T-helper 2 cell treated with Interferon-gamma antibody and Interleukin-4, amounts not matched to agents 5 μg/mL and 100 μg/mL, for 36 hours (primary cell): ENCODE results near the gene FYB2.

Source experiments
- DNase-seq: peaks from one replicate; pipeline ENCODE4 v3.0.0; 2021; ENCODE audit warnings: low spot score
- H3K27ac Mint-ChIP-seq: one replicate; pipeline ENCODE4 v1.8.0; 2021; ENCODE audit warnings: mild to moderate bottlenecking, mixed read lengths
- H3K27me3 Mint-ChIP-seq: one replicate; pipeline ENCODE4 v1.8.0; 2021; ENCODE audit warnings: low read depth, mixed read lengths
- H3K36me3 Mint-ChIP-seq: one replicate; pipeline ENCODE4 v1.8.0; 2021; ENCODE audit warnings: low read depth, mixed read lengths
- H3K4me1 Mint-ChIP-seq: one replicate; pipeline ENCODE4 v1.8.0; 2021; ENCODE audit warnings: low read depth, mixed read lengths
- H3K4me3 Mint-ChIP-seq: one replicate; pipeline ENCODE4 v1.8.0; 2022; ENCODE audit warnings: mild to moderate bottlenecking, moderate library complexity, mixed read lengths
- H3K9me3 Mint-ChIP-seq: one replicate; pipeline ENCODE4 v1.8.0; 2021; ENCODE audit warnings: mixed read lengths

The FYB2 gene

GRCh38 chr1:56758794-56759193, 60.4 kb downstream of the FYB2 start:
- no peak for DNase-seq

GRCh38 chr1:56758135-56758534, 61.1 kb downstream of the FYB2 start:
- no peaks in the 10 kb centered on the region for H3K4me1 Mint-ChIP-seq
- DNase-seq: no peak

More at GRCh38 chr1:56758794-56759193, 60.4 kb downstream of the FYB2 start:
- peaks cover 1% of the 10 kb centered on the region for H3K27me3 Mint-ChIP-seq
- H3K9me3 Mint-ChIP-seq: no peaks in the 10 kb centered on the region
- H3K4me1 Mint-ChIP-seq: no peaks in the 10 kb centered on the region
- H3K4me3 Mint-ChIP-seq: no peak overlapping the region
- H3K27ac Mint-ChIP-seq: no peak overlapping the region
- no peaks in the 10 kb centered on the region for H3K36me3 Mint-ChIP-seq

GRCh38 chr1:56755911-56756310, 63.3 kb downstream of the FYB2 start:
- Mint-ChIP-seq H3K4me1 (no peaks in the 10 kb centered on the region), H3K36me3 (no peaks in the 10 kb centered on the region), H3K9me3 (no peaks in the 10 kb centered on the region), H3K27ac (no peak overlapping the region), H3K4me3 (no peak overlapping the region), H3K27me3 (no peaks in the 10 kb centered on the region)
- DNase-seq: no peak

More at GRCh38 chr1:56758135-56758534, 61.1 kb downstream of the FYB2 start:
- no peak overlapping the region for H3K27ac Mint-ChIP-seq
- H3K4me3 Mint-ChIP-seq: no peak overlapping the region
- no peaks in the 10 kb centered on the region for H3K36me3 Mint-ChIP-seq
- H3K27me3 Mint-ChIP-seq: peaks cover under 1% of the 10 kb centered on the region
- H3K9me3 Mint-ChIP-seq: no peaks in the 10 kb centered on the region

GRCh38 chr1:56754708-56755479, 64.3 kb downstream of the FYB2 start:
- Mint-ChIP-seq H3K4me3 (no peak overlapping the region), H3K36me3 (no peaks in the 10 kb centered on the region), H3K27ac (no peak overlapping the region), H3K9me3 (no peaks in the 10 kb centered on the region), H3K4me1 (no peaks in the 10 kb centered on the region), H3K27me3 (no peaks in the 10 kb centered on the region)
- no peak for DNase-seq

- H3K4me1 Mint-ChIP-seq: no peaks in the 10 kb centered on the region
- H3K27me3 Mint-ChIP-seq: no peaks in the 10 kb centered on the region
- no peaks in the 10 kb centered on the region for H3K9me3 Mint-ChIP-seq
- H3K36me3 Mint-ChIP-seq: no peaks in the 10 kb centered on the region
- H3K4me3 Mint-ChIP-seq: no peak overlapping the region
- DNase-seq: no peak
- H3K27ac Mint-ChIP-seq: no peak overlapping the region
Measured at GRCh38 chr1:56745231-56745630, 74.0 kb downstream of the FYB2 start.

GRCh38 chr1:56728964-56729363, 90.2 kb downstream of the FYB2 start:
- H3K27ac Mint-ChIP-seq: no peak overlapping the region
- no peak for DNase-seq
- H3K4me1 Mint-ChIP-seq: no peaks in the 10 kb centered on the region
- no peaks in the 10 kb centered on the region for H3K9me3 Mint-ChIP-seq
- no peak overlapping the region for H3K4me3 Mint-ChIP-seq
- H3K36me3 Mint-ChIP-seq: no peaks in the 10 kb centered on the region
- peaks cover 5% of the 10 kb centered on the region for H3K27me3 Mint-ChIP-seq

GRCh38 chr1:56726706-56727105, 92.5 kb downstream of the FYB2 start:
- Mint-ChIP-seq H3K4me3 (no peak overlapping the region), H3K27ac (no peak overlapping the region), H3K27me3 (peaks cover 5% of the 10 kb centered on the region), H3K36me3 (no peaks in the 10 kb centered on the region), H3K9me3 (no peaks in the 10 kb centered on the region), H3K4me1 (no peaks in the 10 kb centered on the region)
- no peak for DNase-seq

GRCh38 chr1:56719171-56719570, 100.0 kb downstream of the FYB2 start:
- no peaks in the 10 kb centered on the region for H3K36me3 Mint-ChIP-seq
- no peaks in the 10 kb centered on the region for H3K9me3 Mint-ChIP-seq
- H3K27ac Mint-ChIP-seq: no peak overlapping the region
- no peaks in the 10 kb centered on the region for H3K4me1 Mint-ChIP-seq
- H3K27me3 Mint-ChIP-seq: no peaks in the 10 kb centered on the region
- H3K4me3 Mint-ChIP-seq: no peak overlapping the region
- DNase-seq: no peak

- peaks cover 1% of the 10 kb centered on the region for H3K27me3 Mint-ChIP-seq
- H3K27ac Mint-ChIP-seq: no peak overlapping the region
- H3K4me1 Mint-ChIP-seq: no peaks in the 10 kb centered on the region
- no peak for DNase-seq
- no peaks in the 10 kb centered on the region for H3K36me3 Mint-ChIP-seq
- H3K4me3 Mint-ChIP-seq: no peak overlapping the region
- H3K9me3 Mint-ChIP-seq: no peaks in the 10 kb centered on the region
Measured at GRCh38 chr1:56715156-56715555, 104.0 kb downstream of the FYB2 start.

- Mint-ChIP-seq H3K27ac (no peak overlapping the region), H3K27me3 (peaks cover 1% of the 10 kb centered on the region), H3K36me3 (no peaks in the 10 kb centered on the region), H3K4me1 (no peaks in the 10 kb centered on the region), H3K9me3 (no peaks in the 10 kb centered on the region), H3K4me3 (no peak overlapping the region)
- no peak for DNase-seq
Measured at GRCh38 chr1:56713112-56713511, 106.1 kb downstream of the FYB2 start.

- Mint-ChIP-seq H3K9me3 (no peaks in the 10 kb centered on the region), H3K4me3 (no peak overlapping the region), H3K36me3 (no peaks in the 10 kb centered on the region), H3K4me1 (no peaks in the 10 kb centered on the region), H3K27ac (no peak overlapping the region), H3K27me3 (peaks cover 1% of the 10 kb centered on the region)
- no peak for DNase-seq
Measured at GRCh38 chr1:56712150-56712549, 107.1 kb downstream of the FYB2 start.

- H3K4me3 Mint-ChIP-seq: no peak overlapping the region
- no peaks in the 10 kb centered on the region for H3K9me3 Mint-ChIP-seq
- H3K27ac Mint-ChIP-seq: no peak overlapping the region
- no peaks in the 10 kb centered on the region for H3K36me3 Mint-ChIP-seq
- DNase-seq: no peak
- peaks cover 1% of the 10 kb centered on the region for H3K27me3 Mint-ChIP-seq
- no peaks in the 10 kb centered on the region for H3K4me1 Mint-ChIP-seq
Measured at GRCh38 chr1:56710646-56711045, 108.6 kb downstream of the FYB2 start.

- Mint-ChIP-seq H3K27ac (no peak overlapping the region), H3K36me3 (no peaks in the 10 kb centered on the region), H3K27me3 (peaks cover 1% of the 10 kb centered on the region), H3K4me1 (no peaks in the 10 kb centered on the region), H3K4me3 (no peak overlapping the region), H3K9me3 (no peaks in the 10 kb centered on the region)
- DNase-seq: no peak
Measured at GRCh38 chr1:56709995-56710394, 109.2 kb downstream of the FYB2 start.

GRCh38 chr1:56709269-56709880, 109.8 kb downstream of the FYB2 start:
- Mint-ChIP-seq H3K36me3 (no peaks in the 10 kb centered on the region), H3K4me1 (no peaks in the 10 kb centered on the region), H3K4me3 (no peak overlapping the region), H3K27me3 (peaks cover 1% of the 10 kb centered on the region), H3K9me3 (no peaks in the 10 kb centered on the region), H3K27ac (no peak overlapping the region)
- no peak for DNase-seq

GRCh38 chr1:56707379-56707778, 111.8 kb downstream of the FYB2 start:
- H3K4me1 Mint-ChIP-seq: no peaks in the 10 kb centered on the region

More at GRCh38 chr1:56707379-56707778, 111.8 kb downstream of the FYB2 start:
- Mint-ChIP-seq H3K9me3 (no peaks in the 10 kb centered on the region), H3K27ac (no peak overlapping the region), H3K27me3 (no peaks in the 10 kb centered on the region), H3K4me3 (no peak overlapping the region), H3K36me3 (no peaks in the 10 kb centered on the region)
- DNase-seq: no peak
